GM12892 (cell line): ENCODE results near the gene CST4.

Experiments
- POLR2A ChIP-seq: IDR thresholded peaks from 2 replicates; pipeline ENCODE4 v1.6.1; 2011; ENCODE audit warnings: low read depth, low read length, control low read depth
- POLR2AphosphoS5 ChIP-seq: IDR thresholded peaks from 2 replicates; pipeline ENCODE4 v1.6.1; 2011; ENCODE audit warnings: low read depth, low read length, control low read depth
- TAF1 ChIP-seq: IDR thresholded peaks from 2 replicates; pipeline ENCODE4 v1.6.1; 2011; ENCODE audit warnings: low read depth, mild to moderate bottlenecking, control low read depth, low read length, borderline replicate concordance

DNA sequence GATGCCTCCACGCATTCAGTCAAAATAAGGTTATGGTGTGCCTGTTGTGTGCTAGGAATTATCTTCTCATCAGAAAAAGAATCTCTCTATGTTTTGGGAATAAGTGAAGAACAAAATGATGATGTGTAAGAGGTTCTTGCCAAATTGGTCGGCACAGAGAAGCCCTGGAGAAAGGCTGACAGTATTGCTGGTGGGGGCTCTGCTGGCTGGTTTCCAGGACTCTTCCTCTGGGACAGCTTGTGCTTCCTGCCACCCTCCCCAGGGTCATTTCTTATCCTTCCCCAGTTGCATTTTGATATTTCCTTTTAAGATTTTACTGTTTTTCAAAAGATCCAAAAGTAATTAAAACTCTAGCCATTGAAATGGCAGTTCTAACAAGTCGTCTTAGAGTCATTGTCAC lies 22.1 kb downstream of the CST4 start:
- TF ChIP-seq POLR2A (no peak), TAF1 (no peak), POLR2AphosphoS5 (no peak)
